PC-3 (cell line): Measurements from ENCODE around the gene KRTDAP. TPM values are rescaled to one million over a fixed set of nuclear protein-coding genes. Genes with fewer than 3 reads are reported as not detected.
A peak's percentile ranks its signal among the peaks of the same experiment; 100 is the strongest.

Experiments used
- ATAC-seq: fragments of 200-7000 bp; cut with Tn5 transposase; 2 replicates; pipeline ENCODE4 v1.9.1; 2020; ENCODE audit warnings: mild to moderate bottlenecking, moderate library complexity
- BruUV-seq: library from RNA; stranded (reverse); fragments of 400-500 nt; replicated peaks from 2 replicates; lab custom pipeline; 2021; lab: Mats Ljungman, UMichigan
- CTCF ChIA-PET: fragments of 300-600 bp; sonication (Branson Sonifier 250); formaldehyde crosslinking; loops from one replicate; lab custom pipeline; 2022; ENCODE audit warnings: antibody characterized with exemption; lab: Charles Lee
- POLR2A ChIA-PET: fragments of 300-600 bp; sonication (Branson Sonifier 250); formaldehyde crosslinking; loops from one replicate; lab custom pipeline; 2022; ENCODE audit warnings: antibody characterized with exemption; ENCODE audit not compliant: unreplicated experiment; lab: Charles Lee
- DNase-seq: peaks from one replicate; pipeline ENCODE4 v3.0.0-alpha.2; 2015
- H2AFZ ChIP-seq: fragments of 300-600 bp; sonication (generic); 2 replicates; pipeline ENCODE4 v1.6.0; 2016; ENCODE audit warnings: antibody characterized with exemption, low read length
- H3F3A ChIP-seq: fragments of 300-600 bp; sonication (generic); one replicate; pipeline ENCODE4 v1.6.0; 2017; ENCODE audit warnings: antibody characterized with exemption, low read length, control low read depth, mild to moderate bottlenecking; ENCODE audit not compliant: unreplicated experiment
- H3K27ac ChIP-seq: fragments of 300-600 bp; sonication (generic); 2 replicates; pipeline ENCODE4 v1.5.1; 2016; ENCODE audit warnings: mild to moderate bottlenecking, low read length
- H3K27me3 ChIP-seq: fragments of 300-600 bp; sonication (generic); 2 replicates; pipeline ENCODE4 v1.6.1; 2016; ENCODE audit warnings: low read length, mixed read lengths
- H3K36me3 ChIP-seq: fragments of 300-600 bp; sonication (generic); 2 replicates; pipeline ENCODE4 v1.6.1; 2016; ENCODE audit warnings: low read depth, mixed run types, low read length, mixed read lengths
- H3K4me1 ChIP-seq: fragments of 300-600 bp; sonication (generic); 2 replicates; pipeline ENCODE4 v1.5.1; 2016; ENCODE audit warnings: low read length; ENCODE audit not compliant: insufficient read depth
- H3K4me2 ChIP-seq: fragments of 300-600 bp; sonication (generic); 2 replicates; pipeline ENCODE4 v1.6.0; 2016; ENCODE audit warnings: low read length
- H3K4me3 ChIP-seq: fragments of 300-600 bp; sonication (generic); 2 replicates; pipeline ENCODE4 v1.5.1; 2016; ENCODE audit warnings: mild to moderate bottlenecking, low read length, mixed read lengths
- H3K79me2 ChIP-seq: fragments of 300-600 bp; sonication (generic); 2 replicates; pipeline ENCODE4 v1.6.1; 2017; ENCODE audit warnings: low read length, mixed read lengths
- H3K9ac ChIP-seq: fragments of 300-600 bp; sonication (generic); 2 replicates; pipeline ENCODE4 v1.6.0; 2016; ENCODE audit warnings: mild to moderate bottlenecking, low read length
- H3K9me2 ChIP-seq: fragments of 300-600 bp; sonication (generic); replicated peaks from 2 replicates; pipeline ENCODE4 v1.6.1; 2016; ENCODE audit warnings: mixed run types, low read length, mixed read lengths
- H3K9me3 ChIP-seq: fragments of 300-600 bp; sonication (generic); 2 replicates; pipeline ENCODE4 v1.6.1; 2016; ENCODE audit warnings: low read length, mixed read lengths
- H4K20me1 ChIP-seq: fragments of 300-600 bp; sonication (generic); 2 replicates; pipeline ENCODE4 v1.6.1; 2016; ENCODE audit warnings: low read length, mixed read lengths
- CTCF ChIP-seq: fragments of 300-600 bp; sonication (generic); conservative IDR thresholded peaks from 2 replicates; pipeline ENCODE4 v1.5.1; 2017; ENCODE audit warnings: antibody characterized with exemption, low read depth, mild to moderate bottlenecking, low read length
- EZH2 ChIP-seq: fragments of 300-600 bp; sonication (generic); IDR thresholded peaks from one replicate; pipeline ENCODE4 v1.6.1; 2017; ENCODE audit warnings: antibody characterized with exemption, mild to moderate bottlenecking, low read length; ENCODE audit not compliant: unreplicated experiment
- EZH2phosphoT487 ChIP-seq: fragments of 300-600 bp; sonication (generic); IDR thresholded peaks from 2 replicates; pipeline ENCODE4 v1.6.1; 2018; ENCODE audit warnings: mild to moderate bottlenecking, antibody characterized with exemption, low read length, borderline replicate concordance
- intact Hi-C: fragments of 100-400 bp; cut with micrococcal nuclease; formaldehyde crosslinking; loops from 2 replicates; pipeline ENCODE4 v1.9.0; 2023
- total RNA-seq: library from RNA; depleted of rRNA; stranded (reverse); fragments of >200 nt; gene quantifications from 2 replicates; pipeline ENCODE4 v1.2.3, GENCODE V29; 2014

The KRTDAP gene
- total RNA-seq, 1 experiment from 2014 or later, result not detected

GRCh38 chr19:35528218-35529038, 38.2 kb upstream of the KRTDAP start, which contains the start of gene SBSN:
Gene SBSN, minus strand, starts transcription at chr19:35528311. Its CDS starts 30 bp downstream, at chr19:35528281.
- intact Hi-C loops, result no loop called here
- no peak within 1 kb of the TSS for H3K27ac ChIP-seq
- no peaks in the 10 kb centered on the region for H4K20me1 ChIP-seq
- H3K79me2 ChIP-seq, result no peaks in the 10 kb centered on the region
- H3K4me3 ChIP-seq, result no peak within 1 kb of the TSS
- no peaks in the 10 kb centered on the region for H3K27me3 ChIP-seq
- H2AFZ ChIP-seq, result no peak within 1 kb of the TSS
- ATAC-seq, result no peak
- ChIA-PET POLR2A (no interaction called here), CTCF (no interaction called here)
- no peaks in the 10 kb centered on the region for H3K9me3 ChIP-seq
- no TSS peak for BruUV-seq
- H3K4me1 ChIP-seq, result peaks cover 3% of the 10 kb centered on the region; the same call in 1 of the 2 replicates
- no peak within 1 kb of the TSS for H3K4me2 ChIP-seq
- H3K36me3 ChIP-seq, result no peaks in the 10 kb centered on the region
- no peaks in the 10 kb centered on the region for H3K9me2 ChIP-seq
- no peaks in the 10 kb centered on the region for H3F3A ChIP-seq
- H3K9ac ChIP-seq, result no peak within 1 kb of the TSS
- peak; percentile 48 for DNase-seq
- TF ChIP-seq EZH2phosphoT487, result no peak
- no peak for TF ChIP-seq EZH2
- no peak for TF ChIP-seq CTCF

DNA sequence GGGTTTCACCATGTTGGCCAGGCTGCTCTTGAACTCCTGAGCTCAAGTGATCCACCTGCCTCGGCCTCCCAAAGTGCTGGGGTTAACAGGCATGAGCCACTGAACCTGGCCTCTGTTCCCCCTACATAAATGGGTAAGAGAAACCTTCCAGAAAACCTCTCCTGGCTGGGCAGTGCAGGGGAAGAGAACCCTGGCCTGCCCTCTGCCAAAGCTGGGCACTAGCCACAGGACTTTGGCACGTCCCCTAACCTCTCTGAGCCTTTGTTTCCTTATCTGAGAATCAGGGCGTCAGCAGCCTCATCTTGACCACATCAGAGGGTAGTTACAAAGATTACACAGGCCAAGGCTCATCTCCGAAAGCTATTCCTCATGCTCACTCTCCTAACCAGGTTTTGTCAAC, 35.6 kb upstream of the KRTDAP start:
- no peaks in the 10 kb centered on the region for H3F3A ChIP-seq
- no peak for ATAC-seq
- H3K4me3 ChIP-seq, result no peak overlapping the region
- TF ChIP-seq CTCF (no peak), EZH2 (no peak), EZH2phosphoT487 (no peak)
- no peak overlapping the region for H2AFZ ChIP-seq
- H3K27ac ChIP-seq, result no peak overlapping the region
- no peaks in the 10 kb centered on the region for H3K79me2 ChIP-seq
- H3K9ac ChIP-seq, result no peak overlapping the region
- no peak overlapping the region for H3K4me2 ChIP-seq
- no peaks in the 10 kb centered on the region for H3K36me3 ChIP-seq
- BruUV-seq, result no TSS peak
- DNase-seq, result no peak
- H3K27me3 ChIP-seq, result no peaks in the 10 kb centered on the region
- H3K9me3 ChIP-seq, result no peaks in the 10 kb centered on the region
- ChIA-PET POLR2A (interaction anchor here (0.6 kb wide), 1 partner anchor 9 kb away, joined by 3 read pairs; no protein-coding TSS in a partner anchor), CTCF (no interaction called here)
- no peaks in the 10 kb centered on the region for H3K9me2 ChIP-seq
- intact Hi-C loops, result no loop called here
- H3K4me1 ChIP-seq, result no peaks in the 10 kb centered on the region
- H4K20me1 ChIP-seq, result no peaks in the 10 kb centered on the region

DNA sequence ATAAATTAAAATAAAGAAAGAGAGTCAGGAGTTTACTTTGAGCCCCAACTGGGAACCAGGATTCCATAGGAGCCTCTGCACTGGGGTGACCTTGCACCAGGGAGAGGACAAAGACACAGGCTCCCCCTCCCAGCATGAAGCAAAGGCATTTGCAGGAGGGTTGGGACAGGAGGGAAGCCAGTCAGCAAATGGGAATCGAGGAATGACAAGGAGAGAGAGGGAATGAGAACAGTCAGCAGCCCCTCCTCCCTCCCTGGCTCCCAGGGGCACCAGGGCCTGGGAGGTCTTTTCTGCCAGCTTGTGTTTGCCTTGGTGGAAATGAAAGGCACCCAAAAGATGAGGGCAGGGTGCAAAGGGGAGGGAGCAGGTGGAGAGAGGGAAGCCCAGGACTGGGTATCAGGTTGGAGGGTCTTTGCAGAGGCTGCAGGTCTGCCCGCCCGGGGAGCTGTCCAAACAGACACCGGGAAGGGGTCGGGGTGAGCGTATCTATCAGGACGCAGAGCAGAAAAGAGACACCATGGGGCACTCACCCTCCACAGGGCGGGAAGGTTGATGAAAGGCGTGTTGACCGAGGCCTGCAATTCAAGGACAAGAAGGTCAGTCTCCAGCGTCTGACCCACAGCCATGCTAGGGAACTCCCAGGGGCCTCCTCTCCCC, 34.0 kb upstream of the KRTDAP start:
- Histone ChIP-seq H2AFZ (no peak overlapping the region), H3K4me2 (no peak overlapping the region), H3K36me3 (no peaks in the 10 kb centered on the region), H3K9me2 (no peaks in the 10 kb centered on the region), H3K27ac (no peak overlapping the region), H3K9ac (no peak overlapping the region), H4K20me1 (no peaks in the 10 kb centered on the region), H3K79me2 (no peaks in the 10 kb centered on the region), H3K4me3 (no peak overlapping the region), H3K9me3 (no peaks in the 10 kb centered on the region), H3F3A (no peaks in the 10 kb centered on the region), H3K27me3 (no peaks in the 10 kb centered on the region), H3K4me1 (peaks cover 5% of the 10 kb centered on the region)
- CTCF ChIA-PET, result no interaction called here
- intact Hi-C loops, result no loop called here
- ATAC-seq (no peak), DNase-seq (no peak)
- POLR2A ChIA-PET, result no interaction called here
- TF ChIP-seq EZH2 (no peak), EZH2phosphoT487 (no peak), CTCF (no peak)
- no TSS peak for BruUV-seq
